SK-N-SH (cell line): ENCODE results near the gene CPS1. TPM values are rescaled to one million over a fixed set of nuclear protein-coding genes. Genes with fewer than 3 reads are reported as not detected.
A peak's percentile ranks its signal among the peaks of the same experiment; 100 is the strongest.

Experiments used
- CTCF ChIA-PET: fragments of 300-600, 350-600 bp; formaldehyde crosslinking; extraction: SDS; loops from one replicate; lab custom pipeline; 2021; lab: Yijun Ruan, JAX
- POLR2A ChIA-PET: fragments of 350-600 bp; sonication (Branson Sonifier 250); formaldehyde crosslinking; extraction: SDS; loops from one replicate; lab custom pipeline; 2020; ENCODE audit warnings: antibody characterized with exemption, inconsistent platforms; lab: Yijun Ruan, JAX
- DNase-seq: peaks from one replicate; pipeline ENCODE4 v3.0.0; 2012
- H2AFZ ChIP-seq: fragments of 200-600 bp; sonication (generic); 2 replicates; pipeline ENCODE4 v1.8.1; 2016; ENCODE audit warnings: antibody characterized with exemption, mild to moderate bottlenecking, low read depth
- H3F3A ChIP-seq: fragments of 200-600 bp; sonication (generic); replicated peaks from 2 replicates; pipeline ENCODE3; 2016; ENCODE audit warnings: antibody characterized with exemption, mild to moderate bottlenecking; ENCODE audit not compliant: insufficient read depth
- H3K27ac ChIP-seq, 2 experiments: fragments of 200-500 bp in 1 of 2; fragments of 200-600 bp in 1 of 2; sonication (Bioruptor generic) in 1 of 2; sonication (generic), shearing (Covaris generic) in 1 of 2; 2 replicates each; pipeline versions ENCODE4 v1.5.1 to v1.6.1; 2014 to 2016; ENCODE audit warnings: low read depth in 2 of 2, inconsistent platforms in 1 of 2, low read length in 1 of 2, mild to moderate bottlenecking in 1 of 2, mixed read lengths in 1 of 2
- H3K27me3 ChIP-seq: fragments of 200-600 bp; sonication (generic), shearing (Covaris generic); 2 replicates; pipeline ENCODE4 v1.6.1; 2016; ENCODE audit warnings: mixed run types; ENCODE audit not compliant: insufficient read depth
- H3K36me3 ChIP-seq, 2 experiments: fragments of 200-500 bp in 1 of 2; fragments of 200-600 bp in 1 of 2; sonication (Bioruptor generic) in 1 of 2; sonication (generic) in 1 of 2; replicated peaks in 1 of 2; 2 replicates each; pipeline versions ENCODE3 to v1.5.1; 2014 to 2016; ENCODE audit warnings: low read length in 1 of 2, mild to moderate bottlenecking in 1 of 2; ENCODE audit not compliant: insufficient read depth in 2 of 2, control insufficient read depth in 1 of 2
- H3K4me1 ChIP-seq, 2 experiments: fragments of 200-500 bp in 1 of 2; fragments of 200-600 bp in 1 of 2; sonication (Bioruptor generic) in 1 of 2; sonication (generic), shearing (Covaris generic) in 1 of 2; 2 replicates each; pipeline versions ENCODE4 v1.5.1 to v1.6.1; 2014 to 2016; ENCODE audit warnings: low read depth in 1 of 2, low read length in 1 of 2, mixed run types in 1 of 2; ENCODE audit not compliant: insufficient read depth in 2 of 2, control insufficient read depth in 1 of 2
- H3K4me2 ChIP-seq: fragments of 200-600 bp; sonication (generic), shearing (Covaris generic); 2 replicates; pipeline ENCODE4 v1.6.1; 2017; ENCODE audit warnings: mixed run types
- H3K4me3 ChIP-seq, 2 experiments: fragments of 200-500 bp in 1 of 2; fragments of 200-600 bp in 1 of 2; sonication (Bioruptor generic) in 1 of 2; sonication (generic), shearing (Covaris generic) in 1 of 2; 2 replicates each; pipeline versions ENCODE4 v1.5.1 to v1.8.1; 2014 to 2016; ENCODE audit warnings: low read depth in 2 of 2, inconsistent platforms in 1 of 2, low read length in 1 of 2, mild to moderate bottlenecking in 1 of 2, mixed read lengths in 1 of 2, moderate library complexity in 1 of 2
- H3K79me2 ChIP-seq: fragments of 200-600 bp; sonication (generic); 2 replicates; pipeline ENCODE4 v1.8.1; 2017; ENCODE audit warnings: mild to moderate bottlenecking; ENCODE audit not compliant: insufficient read depth
- H3K9ac ChIP-seq: fragments of 200-600 bp; sonication (generic); 2 replicates; pipeline ENCODE4 v1.6.1; 2017; ENCODE audit warnings: mixed run types
- H3K9me2 ChIP-seq: fragments of 200-600 bp; sonication (generic); 2 replicates; pipeline ENCODE4 v1.6.1; 2017; ENCODE audit warnings: mixed run types
- H3K9me3 ChIP-seq: fragments of 200-600 bp; sonication (generic); 2 replicates; pipeline ENCODE4 v1.6.1; 2017; ENCODE audit warnings: mixed run types, mild to moderate bottlenecking, moderate library complexity
- H4K20me1 ChIP-seq: fragments of 200-600 bp; sonication (generic); 2 replicates; pipeline ENCODE4 v1.6.1; 2017; ENCODE audit warnings: mild to moderate bottlenecking, mixed run types; ENCODE audit not compliant: insufficient read depth
- FOSL2 ChIP-seq: IDR thresholded peaks from 2 replicates; pipeline ENCODE4 v1.4.0; 2012; ENCODE audit warnings: low read depth, mild to moderate bottlenecking, moderate library complexity, borderline replicate concordance
- JUND ChIP-seq: IDR thresholded peaks from 2 replicates; pipeline ENCODE4 v1.4.0; 2012
- RAD21 ChIP-seq: IDR thresholded peaks from 2 replicates; pipeline ENCODE4 v1.6.1; 2012; ENCODE audit warnings: mild to moderate bottlenecking, low read length
- RXRA ChIP-seq: IDR thresholded peaks from 2 replicates; pipeline ENCODE4 v1.4.0; 2012; ENCODE audit warnings: low read depth, mild to moderate bottlenecking, borderline replicate concordance
- SMC3 ChIP-seq: IDR thresholded peaks from 2 replicates; pipeline ENCODE4 v1.6.1; 2012; ENCODE audit warnings: low read depth, low read length, improper control_type of control experiment
- WGBS: methylation state at CpG from one replicate; pipeline ENCODE4 v1.1.6; 2017; ENCODE audit warnings: low lambda C conversion rate; 5-methylcytosine and 5-hydroxymethylcytosine counted together
- polyA plus RNA-seq, 3 experiments: library from polyadenylated mRNA; depleted of rRNA; stranded (reverse); fragments of >200 nt; gene quantifications; 2 replicates each; pipeline ENCODE4 v1.2.3, GENCODE V29; 2012
- TF ChIP-seq, protein P1 (sequence below): IDR thresholded peaks from 2 replicates; pipeline ENCODE4; 2012
- TF ChIP-seq, protein P2 (sequence below): fragments of 200-600 bp; sonication (generic); IDR thresholded peaks from 2 replicates; pipeline ENCODE4 v1.6.1; 2017; ENCODE audit warnings: antibody characterized with exemption, mild to moderate bottlenecking, moderate library complexity

CPS1 gene
- polyA plus RNA-seq, 1 of the 3 experiments (the other 2 are of a cell fraction) = 9.2 TPM

DNA sequence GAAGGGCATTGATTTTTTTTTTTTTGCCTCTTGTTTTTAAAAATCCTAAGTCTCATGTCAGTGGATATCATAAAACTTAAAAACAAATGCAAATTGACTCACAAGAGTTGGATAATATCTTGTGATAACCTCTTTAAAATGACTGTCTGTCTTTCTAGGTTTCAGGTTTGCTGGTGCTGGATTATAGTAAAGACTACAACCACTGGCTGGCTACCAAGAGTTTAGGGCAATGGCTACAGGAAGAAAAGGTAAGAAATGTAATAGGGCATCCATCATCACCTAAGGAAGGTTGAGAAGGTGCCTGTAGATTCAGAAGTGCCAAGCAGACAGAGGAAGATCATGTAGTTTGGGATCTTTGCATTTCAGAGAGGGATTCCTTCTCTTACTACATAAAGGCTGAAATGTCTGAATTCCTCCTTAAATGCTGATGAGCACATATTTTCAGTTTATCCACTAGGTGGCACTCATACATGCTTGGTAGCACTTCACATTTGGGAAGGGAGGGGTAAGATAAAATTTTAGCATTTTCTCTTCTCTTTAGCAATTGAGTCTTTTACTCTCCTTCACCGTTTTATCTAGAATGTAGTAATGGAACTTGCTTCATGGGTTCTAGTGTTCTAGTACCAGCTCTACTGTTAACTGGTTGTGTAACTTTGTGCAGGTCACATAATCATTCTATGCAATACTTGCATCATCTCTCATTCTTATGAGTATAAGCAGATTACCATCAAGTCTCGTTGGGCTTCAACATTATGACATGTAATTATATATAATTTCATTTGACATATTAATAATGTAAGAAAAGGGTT lies 21.1 kb downstream of the CPS1 start:
- Histone ChIP-seq H3K9me3 (no peaks in the 10 kb centered on the region), H3K27me3 (no peaks in the 10 kb centered on the region), H4K20me1 (no peaks in the 10 kb centered on the region), H3K9me2 (no peaks in the 10 kb centered on the region), H3K27ac (no peak overlapping the region), H3F3A (no peaks in the 10 kb centered on the region), H3K4me1 (no peaks in the 10 kb centered on the region), H3K4me2 (no peak overlapping the region), H3K36me3 (no peaks in the 10 kb centered on the region), H3K79me2 (no peaks in the 10 kb centered on the region), H3K4me3 (peak overlapping the region in 1 of 2 experiments; percentile 1; a peak in 1 of 4 replicates), H3K9ac (no peak overlapping the region), H2AFZ (peak overlapping the region; percentile 40; the same call in 1 of the 2 replicates)
- WGBS = 7% methylated on average over 2 of the region's 2 CpGs
- CTCF ChIA-PET = interaction anchor here (0.8 to 1.6 kb wide), 7 partner anchors 10 to 74 kb away, joined by 3 to 9 read pairs (median 4); no protein-coding TSS in a partner anchor
- TF ChIP-seq RAD21 = peak; percentile 65
- peak; percentile 36; the same call in 1 of the 2 replicates for TF ChIP-seq SMC3
- TF ChIP-seq, protein P1, sequence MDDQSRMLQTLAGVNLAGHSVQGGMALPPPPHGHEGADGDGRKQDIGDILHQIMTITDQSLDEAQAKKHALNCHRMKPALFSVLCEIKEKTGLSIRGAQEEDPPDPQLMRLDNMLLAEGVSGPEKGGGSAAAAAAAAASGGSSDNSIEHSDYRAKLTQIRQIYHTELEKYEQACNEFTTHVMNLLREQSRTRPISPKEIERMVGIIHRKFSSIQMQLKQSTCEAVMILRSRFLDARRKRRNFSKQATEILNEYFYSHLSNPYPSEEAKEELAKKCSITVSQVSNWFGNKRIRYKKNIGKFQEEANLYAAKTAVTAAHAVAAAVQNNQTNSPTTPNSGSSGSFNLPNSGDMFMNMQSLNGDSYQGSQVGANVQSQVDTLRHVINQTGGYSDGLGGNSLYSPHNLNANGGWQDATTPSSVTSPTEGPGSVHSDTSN = no peak
- TF ChIP-seq, protein P2, sequence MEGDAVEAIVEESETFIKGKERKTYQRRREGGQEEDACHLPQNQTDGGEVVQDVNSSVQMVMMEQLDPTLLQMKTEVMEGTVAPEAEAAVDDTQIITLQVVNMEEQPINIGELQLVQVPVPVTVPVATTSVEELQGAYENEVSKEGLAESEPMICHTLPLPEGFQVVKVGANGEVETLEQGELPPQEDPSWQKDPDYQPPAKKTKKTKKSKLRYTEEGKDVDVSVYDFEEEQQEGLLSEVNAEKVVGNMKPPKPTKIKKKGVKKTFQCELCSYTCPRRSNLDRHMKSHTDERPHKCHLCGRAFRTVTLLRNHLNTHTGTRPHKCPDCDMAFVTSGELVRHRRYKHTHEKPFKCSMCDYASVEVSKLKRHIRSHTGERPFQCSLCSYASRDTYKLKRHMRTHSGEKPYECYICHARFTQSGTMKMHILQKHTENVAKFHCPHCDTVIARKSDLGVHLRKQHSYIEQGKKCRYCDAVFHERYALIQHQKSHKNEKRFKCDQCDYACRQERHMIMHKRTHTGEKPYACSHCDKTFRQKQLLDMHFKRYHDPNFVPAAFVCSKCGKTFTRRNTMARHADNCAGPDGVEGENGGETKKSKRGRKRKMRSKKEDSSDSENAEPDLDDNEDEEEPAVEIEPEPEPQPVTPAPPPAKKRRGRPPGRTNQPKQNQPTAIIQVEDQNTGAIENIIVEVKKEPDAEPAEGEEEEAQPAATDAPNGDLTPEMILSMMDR = peak; percentile 90
- DNase-seq = peak; percentile 16
- POLR2A ChIA-PET = no interaction called here

DNA sequence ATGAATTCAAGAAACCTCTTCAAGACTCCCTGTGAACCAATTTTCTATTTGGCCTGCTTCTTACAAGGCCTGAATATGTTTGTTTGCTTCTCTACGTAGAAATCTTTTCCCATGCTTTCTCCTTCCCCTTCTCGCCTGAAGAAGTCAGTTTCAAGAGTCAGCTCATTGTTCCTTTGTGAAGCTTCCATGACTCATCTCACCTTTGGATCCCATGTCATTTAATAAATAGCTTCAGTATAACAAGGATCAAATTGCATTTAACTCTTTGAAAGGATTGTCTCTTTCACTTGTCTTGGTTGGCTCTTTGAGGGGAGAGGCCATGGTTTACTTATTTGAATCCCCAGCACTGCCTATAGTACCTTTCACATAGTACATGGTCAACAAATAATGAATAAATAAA lies 28.4 kb downstream of the CPS1 start:
- CTCF ChIA-PET = interaction anchor here (0.9 to 1.3 kb wide), 2 partner anchors 19 to 82 kb away, joined by 3 to 5 read pairs; no protein-coding TSS in a partner anchor
- no peaks in the 10 kb centered on the region for H3K9me3 ChIP-seq
- WGBS = 71% methylated on average over 2 of the region's 2 CpGs
- H3K4me2 ChIP-seq = no peak overlapping the region
- no peak overlapping the region for H3K4me3 ChIP-seq
- H4K20me1 ChIP-seq = no peaks in the 10 kb centered on the region
- no peaks in the 10 kb centered on the region for H3K79me2 ChIP-seq
- no peaks in the 10 kb centered on the region for H3F3A ChIP-seq
- H3K27me3 ChIP-seq = no peaks in the 10 kb centered on the region
- TF ChIP-seq, protein P1 = no peak; the same call in 1 of the 2 replicates
- peak; percentile 15; the same call in 1 of the 2 replicates for TF ChIP-seq FOSL2
- TF ChIP-seq RXRA = no peak
- peak; percentile 28; the same call in 1 of the 2 replicates for TF ChIP-seq JUND
- no peak overlapping the region for H3K9ac ChIP-seq
- POLR2A ChIA-PET = no interaction called here
- H3K4me1 ChIP-seq = no peaks in the 10 kb centered on the region; a peak in 1 of 4 replicates
- no peaks in the 10 kb centered on the region for H3K36me3 ChIP-seq
- H2AFZ ChIP-seq = no peak overlapping the region
- no peaks in the 10 kb centered on the region for H3K9me2 ChIP-seq
- no peak overlapping the region for H3K27ac ChIP-seq
- DNase-seq = no peak
